HK-2 (cell line): Measurements from ENCODE around the gene CHCHD3.

Experiments
- DNase-seq: peaks from one replicate; pipeline ENCODE4 v3.0.0-alpha.2; 2018; ENCODE audit not compliant: unreplicated experiment

The CHCHD3 gene

DNA sequence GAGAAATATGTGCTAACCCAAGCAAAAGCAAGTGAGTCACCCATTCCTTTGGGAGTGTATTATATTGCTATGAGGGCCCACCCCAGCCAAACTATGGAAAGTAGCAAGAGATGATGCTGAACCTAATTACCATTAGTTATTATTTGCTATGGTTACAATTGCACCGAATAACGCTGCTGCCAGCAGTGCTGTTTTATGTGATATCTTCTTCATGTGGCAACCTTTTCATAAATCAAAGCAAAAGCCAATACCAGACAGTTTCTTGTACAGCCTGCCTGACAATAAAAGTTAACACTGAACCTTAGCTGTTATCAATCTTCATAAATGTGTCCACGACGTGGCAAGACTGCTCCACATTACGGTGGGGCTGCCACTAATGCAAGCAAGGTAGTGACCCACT lies 263.9 kb downstream of the CHCHD3 start:
- no peak for DNase-seq

DNA sequence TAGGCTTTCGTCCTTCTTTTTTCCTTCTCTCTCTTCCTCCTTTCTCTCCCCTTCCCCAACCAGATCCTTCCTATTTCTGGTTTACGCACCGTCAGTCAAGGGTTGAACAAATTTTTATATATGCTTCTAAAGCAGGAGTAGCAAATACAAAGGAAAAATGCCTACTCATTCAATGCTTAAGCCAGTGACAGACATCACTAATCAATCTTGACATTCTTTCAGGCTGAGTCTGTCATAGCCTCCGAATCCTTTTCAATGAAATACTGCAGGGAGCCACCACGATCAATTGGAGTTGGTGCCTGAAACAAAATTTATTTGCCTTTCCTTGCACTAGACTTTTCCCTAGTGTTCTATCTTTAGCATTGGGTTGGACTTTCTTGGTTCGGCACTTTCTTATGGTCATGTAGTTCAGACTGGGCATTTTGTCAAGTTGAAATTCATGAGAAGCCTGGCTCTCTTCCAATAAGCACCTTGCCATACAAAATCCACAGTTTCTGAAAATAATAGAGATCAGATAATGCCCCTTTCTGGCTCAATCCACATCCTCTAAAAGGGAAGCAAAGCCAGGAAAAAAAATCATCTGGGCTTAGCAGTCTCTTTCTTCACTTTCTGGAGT lies 266.1 kb downstream of the CHCHD3 start:
- no peak for DNase-seq

DNA sequence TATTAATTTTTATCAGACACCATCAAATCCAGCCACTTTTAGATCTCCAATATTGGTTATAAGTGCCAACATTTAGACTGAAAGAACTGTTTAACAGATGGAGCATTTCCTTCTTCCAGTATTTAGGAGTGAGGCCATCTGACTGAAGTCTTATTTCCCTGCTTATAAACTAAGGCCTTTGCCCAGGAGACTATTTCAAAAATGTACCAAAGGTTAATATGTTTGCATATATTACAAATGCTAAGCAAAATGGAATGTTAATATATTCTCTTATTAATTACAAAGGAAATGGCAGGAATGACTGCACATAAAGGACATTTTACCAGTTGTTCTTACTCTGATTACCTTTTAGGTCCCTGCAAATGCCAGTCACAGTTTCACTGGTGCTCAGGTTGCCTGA lies 266.8 kb downstream of the CHCHD3 start:
- no peak for DNase-seq

DNA sequence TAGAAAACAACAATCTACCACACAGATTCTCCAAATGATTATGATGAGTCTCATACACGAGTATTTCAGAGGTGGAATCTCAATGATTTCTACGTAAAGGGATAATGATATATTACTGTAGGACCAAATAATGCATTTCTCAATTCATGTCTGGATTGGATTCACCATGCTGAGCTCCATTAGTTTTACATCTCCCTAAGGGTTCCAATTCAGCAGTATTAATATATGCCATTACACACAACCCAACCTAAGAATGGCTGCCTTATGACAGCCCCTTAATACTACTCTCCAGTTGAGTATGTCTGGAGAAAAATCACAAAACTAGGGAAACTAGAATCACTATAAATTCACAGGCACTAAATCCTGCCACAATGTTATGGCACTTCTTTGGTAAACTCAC lies 271.3 kb downstream of the CHCHD3 start:
- no peak for DNase-seq

DNA sequence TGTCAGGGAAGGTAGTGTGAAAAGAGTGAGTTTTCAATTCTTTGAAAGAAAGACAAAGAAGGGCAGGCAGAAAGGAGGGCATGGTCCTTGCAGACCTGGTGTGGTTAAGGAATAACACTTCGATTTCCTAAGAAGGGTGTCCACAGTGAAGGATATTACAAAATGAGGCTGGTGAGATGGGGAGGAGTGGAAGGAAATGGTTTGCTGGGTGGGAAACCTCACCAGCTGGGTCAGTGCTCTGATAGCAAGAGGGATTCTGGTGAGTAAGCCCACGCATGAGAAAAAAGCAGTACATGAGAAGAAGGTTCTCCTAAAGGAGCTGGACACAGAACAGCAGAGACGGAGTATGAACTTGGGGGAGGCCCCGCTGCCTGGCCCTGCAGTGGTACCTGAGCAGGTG lies 275.1 kb downstream of the CHCHD3 start:
- DNase-seq = no peak

DNA sequence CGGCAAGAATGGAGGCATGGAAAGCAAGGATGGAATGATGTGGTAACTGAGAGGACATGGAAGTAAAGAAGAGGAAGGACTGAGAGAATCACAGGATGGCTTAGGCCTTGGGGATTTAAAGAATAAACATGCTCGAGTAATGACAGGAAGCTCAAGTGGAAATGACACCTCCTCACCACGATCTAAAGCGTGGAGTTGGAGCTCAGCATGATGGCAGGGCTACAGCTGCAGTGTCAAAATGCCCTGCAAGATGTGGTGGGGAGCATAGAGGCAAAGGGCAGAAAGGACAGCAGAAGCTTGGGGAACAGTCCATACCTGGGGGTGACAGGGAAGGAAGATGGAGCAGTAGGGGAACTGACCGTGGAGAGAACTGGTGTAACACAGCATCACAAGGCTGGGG lies 276.1 kb downstream of the CHCHD3 start:
- DNase-seq = no peak

DNA sequence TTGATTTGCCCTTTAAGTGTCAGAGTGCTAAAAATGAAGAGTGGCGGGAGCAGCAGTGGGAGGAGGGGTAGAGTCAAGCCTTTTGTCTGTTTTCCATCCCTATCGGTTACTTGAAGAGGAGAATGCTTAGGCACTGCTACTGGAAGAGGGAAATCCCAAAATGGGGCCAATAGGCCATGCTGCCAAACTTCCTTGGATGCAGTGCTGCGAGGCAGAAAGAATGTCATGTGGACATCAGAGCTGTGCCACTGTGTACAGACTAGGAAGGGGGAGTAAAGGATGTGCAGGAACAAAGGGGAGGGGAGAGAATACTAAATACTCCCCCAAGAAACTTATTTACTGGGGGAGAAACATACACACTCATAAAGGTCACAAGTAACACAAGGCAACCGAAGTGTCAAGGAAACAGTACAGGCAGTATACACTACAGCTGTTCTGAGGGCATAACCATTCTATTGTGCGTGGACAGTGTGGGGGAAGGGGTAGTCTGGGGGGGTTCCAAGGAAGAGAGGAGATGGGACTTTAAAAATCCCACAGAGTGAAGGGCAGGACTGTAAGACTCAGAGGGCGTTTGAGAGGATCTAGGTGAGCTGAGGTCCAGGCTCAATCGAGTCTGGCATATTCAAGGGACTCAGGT lies 276.9 kb downstream of the CHCHD3 start:
- DNase-seq = no peak

DNA sequence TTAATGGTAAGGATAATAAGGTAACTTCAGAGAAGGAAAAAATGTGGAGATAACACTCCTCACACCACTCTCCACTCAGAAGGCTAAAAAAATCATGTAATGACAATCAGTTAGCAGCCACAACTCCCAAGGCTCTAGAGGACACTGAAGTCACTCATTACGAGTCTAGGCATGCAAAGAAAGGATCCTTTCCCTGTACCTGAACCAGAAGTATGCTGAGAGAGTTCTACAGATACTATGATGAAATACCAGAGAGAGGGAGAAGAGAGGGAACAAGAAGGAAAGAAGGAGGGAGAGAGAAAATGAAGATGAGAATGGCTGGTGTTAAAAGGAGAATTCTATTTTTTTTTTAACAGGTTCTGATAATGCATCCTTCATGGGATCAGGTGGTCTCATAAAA lies 281.4 kb downstream of the CHCHD3 start:
- no peak for DNase-seq

DNA sequence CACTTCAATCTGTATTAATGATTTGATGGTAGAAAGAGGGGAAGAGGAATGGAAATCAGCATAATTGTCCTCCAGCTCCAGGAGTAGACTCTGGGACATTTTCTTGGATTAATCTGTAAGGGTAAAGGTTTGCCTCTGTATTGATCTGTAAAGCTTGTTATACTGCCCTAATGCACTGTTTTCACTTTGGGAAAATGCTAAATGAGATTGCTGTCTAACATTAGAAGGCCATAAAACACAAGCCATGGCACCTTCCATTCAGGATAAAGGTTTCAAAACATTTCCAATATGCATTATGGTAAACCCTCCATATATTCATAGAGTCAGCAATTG lies 282.8 kb downstream of the CHCHD3 start:
- DNase-seq = no peak

DNA sequence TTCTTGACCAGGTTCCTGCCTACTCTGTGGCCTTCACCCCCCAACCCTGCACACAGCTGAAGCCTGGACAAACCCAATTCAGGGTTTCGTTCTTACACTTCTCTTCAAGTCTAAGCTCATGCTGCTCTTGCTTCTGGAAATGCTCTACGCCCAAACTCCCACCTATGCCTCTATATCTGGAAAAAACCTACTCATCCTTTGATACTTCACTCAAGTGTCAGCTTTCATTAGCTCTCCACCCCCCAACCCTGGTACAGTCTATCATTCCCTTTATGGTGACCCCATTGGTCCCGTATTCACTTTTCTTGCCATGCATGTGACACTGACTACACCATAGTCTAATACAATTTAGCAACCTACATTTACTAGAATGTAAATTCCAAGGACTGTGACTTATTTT lies 284.7 kb downstream of the CHCHD3 start:
- DNase-seq = no peak

DNA sequence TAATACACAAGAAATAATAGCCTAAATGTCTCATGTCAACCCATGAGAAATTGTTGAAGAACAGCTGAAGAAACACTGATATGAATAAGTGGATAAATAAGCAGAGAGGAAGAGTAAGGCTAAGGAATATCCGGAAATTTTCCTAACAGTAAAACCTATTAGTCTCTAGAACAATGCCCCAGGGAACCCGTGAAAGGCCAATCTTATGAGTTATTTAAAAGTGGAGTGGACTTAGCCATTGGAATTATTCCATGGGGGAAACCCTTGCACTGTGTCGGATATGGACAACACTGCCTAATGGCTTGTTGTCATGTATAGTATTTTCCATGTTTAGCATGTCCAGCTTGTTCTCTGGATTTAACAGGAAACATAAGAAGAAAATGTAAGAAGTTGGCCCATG lies 288.4 kb downstream of the CHCHD3 start:
- DNase-seq = no peak

DNA sequence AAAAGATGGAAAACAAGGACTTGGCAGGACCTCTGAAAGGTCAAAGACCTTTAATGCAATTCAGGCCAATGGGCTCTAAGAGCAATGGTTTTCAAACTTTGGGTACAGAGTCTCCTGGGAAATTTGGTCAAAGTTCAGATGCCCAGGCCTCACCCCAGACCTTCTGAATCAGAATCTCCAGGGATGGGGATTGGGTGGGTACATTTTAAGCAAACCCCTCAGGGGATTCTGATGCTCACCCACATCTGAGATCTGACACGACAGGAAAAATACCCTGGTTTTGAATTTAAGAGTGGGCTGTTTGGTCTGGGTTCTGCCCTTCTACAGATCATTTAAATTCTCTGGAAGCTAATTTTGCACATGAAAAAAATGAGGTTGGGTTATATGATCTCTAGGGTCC lies 290.9 kb downstream of the CHCHD3 start:
- DNase-seq = no peak

DNA sequence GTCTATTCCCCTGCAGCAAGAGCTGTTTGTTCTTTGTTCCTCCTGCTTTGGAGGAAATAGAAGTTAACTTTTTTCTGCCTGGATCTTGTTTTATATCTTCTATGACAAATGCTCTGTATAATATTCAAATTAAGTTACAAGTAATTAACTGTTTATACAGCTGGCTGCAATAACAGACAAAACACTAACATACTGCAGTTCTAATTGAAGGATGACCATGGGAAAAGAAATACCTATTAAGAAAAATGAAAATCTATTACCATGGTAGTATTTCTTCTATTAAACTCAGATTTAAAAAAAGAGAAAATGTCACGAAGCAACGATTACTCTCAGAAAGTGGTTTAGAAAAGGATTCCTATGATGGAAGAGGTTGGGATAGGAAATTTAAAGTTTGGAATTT lies 291.8 kb downstream of the CHCHD3 start:
- no peak for DNase-seq

DNA sequence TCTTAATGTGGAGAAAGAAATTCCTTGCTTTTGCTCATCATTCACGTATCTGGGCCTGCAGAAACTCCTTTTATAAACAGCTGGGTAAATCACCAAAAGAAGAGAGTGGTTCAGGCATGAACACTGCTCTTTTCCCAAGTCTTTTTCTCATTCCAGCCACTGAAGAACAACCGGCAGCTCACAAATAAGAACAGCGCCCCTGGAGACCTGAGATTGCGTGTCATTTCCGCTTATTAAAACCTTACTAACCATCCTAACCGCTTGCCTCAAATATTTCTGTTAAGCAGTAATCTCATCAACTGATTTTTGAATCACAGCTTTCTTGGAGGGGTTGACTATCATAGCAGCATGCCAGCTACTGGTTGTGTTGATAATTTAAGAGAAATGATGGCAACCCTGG lies 292.6 kb downstream of the CHCHD3 start:
- no peak for DNase-seq

DNA sequence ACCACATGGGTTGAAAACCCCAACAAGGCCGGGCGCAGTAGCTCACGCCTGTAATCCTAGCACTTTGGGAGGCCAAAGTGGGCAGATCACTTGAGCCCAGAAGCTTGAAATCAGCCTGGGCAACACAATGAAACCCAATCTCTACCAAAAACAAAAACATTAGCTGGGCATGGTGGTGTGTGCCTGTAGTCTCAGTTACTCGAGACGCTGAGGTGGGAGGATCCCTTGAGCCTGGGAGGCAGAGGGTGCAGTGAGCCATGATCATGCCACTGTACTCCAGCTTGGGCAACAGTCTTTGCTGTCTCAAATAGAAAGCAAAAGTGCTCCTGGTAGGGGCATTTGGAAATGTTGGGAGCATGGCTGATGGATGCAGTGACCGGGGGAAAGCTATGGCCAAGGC lies 296.0 kb downstream of the CHCHD3 start:
- DNase-seq = no peak

DNA sequence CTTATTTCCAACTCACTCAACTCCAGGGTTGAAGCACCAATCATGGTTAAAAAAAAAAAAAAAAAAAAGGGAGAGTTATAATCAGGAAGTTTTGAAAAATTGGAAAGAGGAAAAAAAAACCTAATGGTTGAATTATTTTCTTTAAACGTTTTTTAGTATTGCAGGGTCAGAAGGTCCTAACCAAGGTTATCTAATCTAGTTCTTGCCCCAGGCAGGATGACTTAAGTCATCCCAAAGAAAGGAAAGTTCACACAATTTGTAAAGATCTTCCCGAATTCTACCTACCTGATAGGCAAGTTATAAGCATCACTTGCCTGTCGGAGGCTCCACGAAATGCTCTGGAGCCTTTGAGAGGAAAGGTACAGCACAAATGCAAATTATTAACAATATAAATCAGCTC lies 297.5 kb downstream of the CHCHD3 start:
- no peak for DNase-seq

DNA sequence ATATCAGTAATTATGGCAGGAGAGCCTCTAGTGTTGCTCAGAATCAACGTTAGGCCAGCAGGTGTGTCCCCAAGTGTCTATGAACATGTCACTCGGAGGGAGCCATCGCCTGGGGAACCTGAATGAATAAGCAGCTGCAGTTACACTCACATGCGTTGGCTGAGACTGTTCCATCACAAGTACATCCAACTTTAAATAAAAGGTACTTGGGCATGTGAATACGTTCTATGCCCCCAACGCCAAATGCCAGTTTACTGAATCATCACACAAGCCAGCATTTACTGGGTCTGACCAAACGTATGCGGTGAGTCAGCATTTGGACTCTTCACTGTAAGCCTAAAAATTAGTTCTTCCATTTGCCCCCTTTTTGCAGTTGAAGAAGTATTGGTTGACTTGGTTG lies 298.1 kb downstream of the CHCHD3 start:
- DNase-seq = peak; percentile 66

DNA sequence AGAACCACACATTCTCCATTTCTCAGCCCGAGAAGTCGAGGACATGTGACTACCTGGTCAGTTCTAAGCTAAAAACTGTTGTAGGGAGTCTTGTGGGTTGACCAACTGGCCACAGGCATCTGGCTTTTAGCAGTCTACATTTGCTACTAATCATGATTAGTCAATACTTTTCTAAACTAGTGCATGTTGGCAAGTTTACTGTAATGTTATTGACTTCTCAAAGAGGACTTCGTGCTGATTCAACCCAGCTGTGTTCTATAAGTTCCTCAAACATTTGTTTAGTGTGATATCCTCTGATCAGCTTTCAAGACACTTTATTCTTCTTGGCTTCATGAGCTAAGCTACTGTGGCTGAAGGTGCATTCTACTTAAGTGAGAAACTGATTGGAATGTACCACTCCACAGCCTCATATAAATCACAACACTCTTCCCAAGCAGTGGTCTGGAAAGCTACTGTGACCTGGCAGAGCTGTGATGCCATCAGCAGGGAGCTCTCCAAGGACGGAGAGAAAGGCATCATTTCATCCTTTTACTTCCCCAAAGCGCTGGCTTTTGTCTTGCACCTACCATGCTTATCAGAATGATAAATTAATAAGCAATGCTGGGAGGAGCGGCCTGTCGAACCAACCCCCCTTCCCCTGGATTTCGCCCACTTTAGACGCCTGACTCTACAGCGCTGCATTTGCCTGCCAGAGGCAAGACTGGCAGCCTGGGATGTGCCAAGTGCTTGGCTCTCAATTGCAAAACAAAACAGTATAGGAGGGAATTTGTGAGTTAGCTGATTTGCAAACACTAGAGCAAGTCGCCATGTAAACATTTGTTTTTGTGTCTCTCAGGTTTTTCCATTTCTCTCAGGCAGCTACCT lies 298.9 kb downstream of the CHCHD3 start:
- DNase-seq = no peak

DNA sequence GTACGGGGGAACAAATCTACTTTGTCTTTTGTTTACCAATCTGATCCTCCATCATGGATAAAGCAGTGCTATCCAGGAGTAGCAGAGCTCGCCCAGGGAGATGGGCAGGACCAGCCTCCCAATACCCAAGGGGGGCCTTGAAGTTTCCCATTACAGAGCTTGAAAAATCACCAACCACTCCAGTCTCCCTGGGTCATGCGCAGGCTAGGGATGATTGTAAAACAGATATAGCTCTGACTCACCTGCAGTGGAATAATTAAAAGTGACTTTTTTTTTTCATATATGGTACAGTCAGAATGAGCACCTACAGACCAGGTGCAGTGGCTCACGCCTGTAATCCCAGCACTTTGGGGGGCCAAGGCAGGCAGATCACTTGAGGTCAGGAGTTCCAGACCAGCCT lies 301.1 kb downstream of the CHCHD3 start:
- no peak for DNase-seq

DNA sequence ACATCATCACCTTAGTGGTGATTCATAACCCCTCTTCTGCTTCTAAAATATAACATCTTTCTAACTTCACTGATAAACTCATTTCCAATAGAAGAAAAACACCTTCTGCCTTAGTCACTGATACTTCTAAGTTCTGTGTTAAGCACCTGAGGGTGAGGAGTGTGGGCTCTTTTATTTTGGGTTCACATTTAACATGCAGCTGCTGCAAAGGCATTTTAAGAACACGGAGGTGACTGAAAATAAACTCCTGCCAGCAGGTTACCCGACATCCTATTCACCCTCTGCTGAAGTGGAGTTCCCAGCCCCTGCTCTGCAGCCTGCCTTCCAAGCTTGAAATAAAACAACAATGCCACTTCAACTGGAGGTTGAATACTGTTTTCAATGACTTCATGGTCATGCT lies 302.7 kb downstream of the CHCHD3 start:
- no peak for DNase-seq

DNA sequence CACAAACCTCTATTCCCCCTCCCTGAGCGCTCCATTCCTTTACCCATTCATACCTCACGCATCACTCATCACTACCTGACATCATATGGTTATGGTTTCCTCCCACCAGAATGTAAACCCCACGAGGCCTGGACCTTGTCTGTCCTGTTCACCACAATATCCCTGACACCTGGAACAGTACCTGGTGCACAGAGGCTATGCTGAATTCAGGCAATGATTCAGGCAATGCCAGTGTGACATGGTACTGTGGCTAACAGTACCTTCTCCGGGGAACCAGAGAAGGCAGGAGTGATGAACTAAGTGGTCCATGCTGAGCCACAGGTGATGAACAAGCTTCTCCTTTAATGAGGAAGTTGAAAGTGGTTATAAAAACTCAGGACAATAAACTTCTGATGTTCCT lies 303.1 kb downstream of the CHCHD3 start:
- no peak for DNase-seq

DNA sequence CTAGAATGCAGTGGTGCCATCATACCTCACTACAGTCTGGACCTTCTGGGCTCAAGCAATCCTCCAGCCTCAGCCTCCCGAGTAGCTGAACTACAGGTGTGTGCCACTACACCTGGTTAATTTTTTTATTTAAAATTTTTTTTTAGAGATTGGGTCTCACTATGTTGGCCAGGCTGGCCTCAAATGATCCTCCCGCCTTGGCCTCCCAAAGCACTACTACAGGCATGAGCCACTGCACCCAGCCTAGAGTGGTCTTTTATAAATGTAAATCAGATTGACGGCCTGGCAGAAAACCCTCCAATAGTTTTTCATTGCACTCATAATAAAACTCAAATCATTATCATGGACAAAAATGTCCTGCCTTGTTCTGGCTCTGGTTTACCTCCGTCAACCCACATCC lies 303.9 kb downstream of the CHCHD3 start:
- no peak for DNase-seq

DNA sequence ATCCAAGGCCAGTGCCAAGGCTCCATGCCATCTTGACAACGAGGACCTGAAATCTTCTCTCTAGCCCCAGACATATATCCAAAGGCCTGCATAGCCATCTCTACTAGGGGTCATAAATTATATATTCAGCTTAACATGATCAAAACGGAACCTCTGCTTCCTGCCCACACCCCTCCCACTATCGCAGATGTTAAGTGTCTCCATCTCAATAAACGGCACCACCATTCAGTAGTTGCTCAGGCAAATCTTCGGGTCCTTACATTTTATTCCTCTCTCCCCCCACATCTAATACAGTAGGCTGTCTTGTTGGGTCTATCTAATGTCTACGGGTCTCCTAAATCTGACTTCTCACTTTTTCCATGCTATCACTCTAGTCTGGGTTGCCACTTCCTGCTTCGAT lies 304.5 kb downstream of the CHCHD3 start:
- no peak for DNase-seq
